A549 (cell line): ENCODE results near the gene HDAC7. TPM values are rescaled to one million over a fixed set of nuclear protein-coding genes. Genes with fewer than 3 reads are reported as not detected.
A peak's percentile ranks its signal among the peaks of the same experiment; 100 is the strongest.

ENCODE experiments used
- ATAC-seq, 2 experiments: fragments of 200-7000 bp in 1 of 2; fragments of >200 bp in 1 of 2; cut with Nextera tagmentation in 1 of 2; cut with Tn5 transposase in 1 of 2; 3 replicates each; pipeline versions ENCODE4 v1.8.0 to v1.9.1; 2018 to 2020; ENCODE audit warnings: mild to moderate bottlenecking in 1 of 2, moderate library complexity in 1 of 2
- CTCF ChIA-PET: fragments of 300-600 bp; sonication (Branson Sonifier 250); formaldehyde crosslinking; extraction: SDS; loops from one replicate; lab custom pipeline; 2021; ENCODE audit warnings: antibody characterized with exemption, inconsistent platforms; lab: Yijun Ruan, JAX
- POLR2A ChIA-PET: fragments of 350-600 bp; formaldehyde crosslinking; extraction: SDS; loops from one replicate; lab custom pipeline; 2021; ENCODE audit warnings: antibody characterized with exemption, inconsistent platforms; lab: Yijun Ruan, JAX
- DNase-seq, 2 experiments: peaks; one replicate each; pipeline versions ENCODE4 v3.0.0 to v3.0.0-alpha.2; 2011 to 2016; ENCODE audit warnings: low read depth in 1 of 2, low spot score in 1 of 2
- FAIRE-seq: peaks from 2 replicates; lab custom pipeline; 2011; peaks lifted over from hg19 to GRCh38; lab: Jason Lieb, UNC
- H3K27ac ChIP-seq, 2 experiments: fragments of >200 bp; sonication (Bioruptor Twin); formaldehyde crosslinking; 3 replicates each; pipeline ENCODE4 v1.5.1; 2016 to 2017
- H3K4me1 ChIP-seq: fragments of >200 bp; sonication (Bioruptor Twin); formaldehyde crosslinking; 3 replicates; pipeline ENCODE4 v1.6.1; 2016
- H3K4me2 ChIP-seq: fragments of >200 bp; sonication (Bioruptor Twin); formaldehyde crosslinking; 3 replicates; pipeline ENCODE4 v1.6.1; 2016
- H3K4me3 ChIP-seq: fragments of >200 bp; sonication (Bioruptor Twin); formaldehyde crosslinking; 3 replicates; pipeline ENCODE4 v1.5.1; 2016
- H3K9me3 ChIP-seq: fragments of >200 bp; sonication (Bioruptor Twin); formaldehyde crosslinking; 3 replicates; pipeline ENCODE4 v1.6.1; 2016
- CEBPB ChIP-seq, 2 experiments: fragments of >200 bp in 1 of 2; sonication (Bioruptor Twin) in 1 of 2; formaldehyde crosslinking in 1 of 2; IDR thresholded peaks; 2 replicates each; pipeline ENCODE4 v1.6.1; 2012 to 2016
- FOSB ChIP-seq: fragments of 250-450 bp; sonication (Bioruptor Pico); IDR thresholded peaks from 2 replicates; pipeline ENCODE4 v1.5.0; 2020; ENCODE audit warnings: mild to moderate bottlenecking, moderate library complexity
- HDAC2 ChIP-seq: fragments of 200-600 bp; sonication (generic); IDR thresholded peaks from 2 replicates; pipeline ENCODE4 v1.6.1; 2016
- HOXA7 ChIP-seq: fragments of 250-450 bp; sonication (Bioruptor Pico); IDR thresholded peaks from 2 replicates; pipeline ENCODE4 v1.5.0; 2020; ENCODE audit warnings: mild to moderate bottlenecking, moderate library complexity
- HOXB13 ChIP-seq: fragments of 250-450 bp; sonication (Bioruptor Pico); IDR thresholded peaks from 2 replicates; pipeline ENCODE4 v1.5.0; 2020; ENCODE audit warnings: low read depth, mild to moderate bottlenecking, moderate library complexity
- KDM1A ChIP-seq: fragments of 200-600 bp; sonication (generic); IDR thresholded peaks from 2 replicates; pipeline ENCODE4 v1.6.1; 2016; ENCODE audit warnings: low read depth, mild to moderate bottlenecking
- KDM5A ChIP-seq: fragments of 200-600 bp; sonication (generic); IDR thresholded peaks from 2 replicates; pipeline ENCODE4 v1.6.1; 2016; ENCODE audit warnings: antibody characterized with exemption, mild to moderate bottlenecking
- MAFK ChIP-seq: fragments of 450-650 bp; IDR thresholded peaks from 2 replicates; pipeline ENCODE4 v1.6.1; 2014; ENCODE audit not compliant: partially characterized antibody
- NR3C1 ChIP-seq: fragments of >200 bp; sonication (Bioruptor Twin); formaldehyde crosslinking; IDR thresholded peaks from 3 replicates; pipeline ENCODE4 v1.6.1; 2017
- POLR2A ChIP-seq: IDR thresholded peaks from 2 replicates; pipeline ENCODE4 v1.6.1; 2012; ENCODE audit warnings: mild to moderate bottlenecking, low read length
- RAD21 ChIP-seq, 2 experiments: fragments of >200 bp in 1 of 2; sonication (Bioruptor Twin) in 1 of 2; formaldehyde crosslinking in 1 of 2; IDR thresholded peaks in 1 of 2; conservative IDR thresholded peaks in 1 of 2; 2 replicates in 1 of 2; 3 replicates in 1 of 2; pipeline ENCODE4 v1.6.1; 2012 to 2018; ENCODE audit warnings: inconsistent platforms in 1 of 2
- RCOR1 ChIP-seq: fragments of 150-350 bp; IDR thresholded peaks from 2 replicates; pipeline ENCODE4 v1.6.1; 2014; ENCODE audit warnings: antibody characterized with exemption, low read length, low read depth
- RFX5 ChIP-seq: fragments of 450-650 bp; IDR thresholded peaks from 2 replicates; pipeline ENCODE4 v1.7.1; 2014; ENCODE audit warnings: antibody characterized with exemption, mild to moderate bottlenecking, moderate library complexity
- SMC3 ChIP-seq: fragments of >200 bp; sonication (Bioruptor Twin); formaldehyde crosslinking; IDR thresholded peaks from 3 replicates; pipeline ENCODE4 v1.6.1; 2018; ENCODE audit warnings: inconsistent platforms
- ZFP36 ChIP-seq: fragments of 450-650 bp; IDR thresholded peaks from 2 replicates; pipeline ENCODE4 v1.6.1; 2014; ENCODE audit warnings: borderline replicate concordance; ENCODE audit not compliant: partially characterized antibody
- ZNF302 ChIP-seq: fragments of 250-450 bp; sonication (Bioruptor Pico); IDR thresholded peaks from 2 replicates; pipeline ENCODE4 v1.9.0; 2021; ENCODE audit warnings: inconsistent platforms, mild to moderate bottlenecking, moderate library complexity
- WGBS: methylation state at CpG from one replicate; pipeline ENCODE4 v1.1.6; 2017; ENCODE audit errors: missing lambda C conversion rate; 5-methylcytosine and 5-hydroxymethylcytosine counted together
- polyA plus RNA-seq, 4 experiments: library from polyadenylated mRNA; depleted of rRNA in 3 of 4; stranded (reverse); fragments of >200 nt; fragmentation: RNase III in 1 of 4; extraction: RNeasy Plus Mini Kit Qiagen cat#74134 plus additional on column Dnase treatment in 1 of 4; gene quantifications; 2 replicates in 3 of 4; 3 replicates in 1 of 4; pipeline ENCODE4 v1.2.3, GENCODE V29; 2011 to 2017
- TF ChIP-seq, protein P1 (sequence below): fragments of >200 bp; sonication (Bioruptor Twin); formaldehyde crosslinking; IDR thresholded peaks from 3 replicates; pipeline ENCODE4 v1.6.1; 2016
- TF ChIP-seq, protein P2 (sequence below): IDR thresholded peaks from 2 replicates; pipeline ENCODE4 v1.6.1; 2012
- TF ChIP-seq, protein P3 (sequence below): fragments of >200 bp; sonication (Bioruptor Twin); formaldehyde crosslinking; IDR thresholded peaks from 2 replicates; pipeline ENCODE4 v1.6.1; 2016
- TF ChIP-seq, protein P4 (sequence below): fragments of 450-650 bp; IDR thresholded peaks from 2 replicates; pipeline ENCODE4 v1.6.1; 2014; ENCODE audit warnings: antibody characterized with exemption

The HDAC7 gene
- polyA plus RNA-seq, 2 of the 4 experiments (the other 2 are of a cell fraction): 17.2 to 36.0 TPM

DNA sequence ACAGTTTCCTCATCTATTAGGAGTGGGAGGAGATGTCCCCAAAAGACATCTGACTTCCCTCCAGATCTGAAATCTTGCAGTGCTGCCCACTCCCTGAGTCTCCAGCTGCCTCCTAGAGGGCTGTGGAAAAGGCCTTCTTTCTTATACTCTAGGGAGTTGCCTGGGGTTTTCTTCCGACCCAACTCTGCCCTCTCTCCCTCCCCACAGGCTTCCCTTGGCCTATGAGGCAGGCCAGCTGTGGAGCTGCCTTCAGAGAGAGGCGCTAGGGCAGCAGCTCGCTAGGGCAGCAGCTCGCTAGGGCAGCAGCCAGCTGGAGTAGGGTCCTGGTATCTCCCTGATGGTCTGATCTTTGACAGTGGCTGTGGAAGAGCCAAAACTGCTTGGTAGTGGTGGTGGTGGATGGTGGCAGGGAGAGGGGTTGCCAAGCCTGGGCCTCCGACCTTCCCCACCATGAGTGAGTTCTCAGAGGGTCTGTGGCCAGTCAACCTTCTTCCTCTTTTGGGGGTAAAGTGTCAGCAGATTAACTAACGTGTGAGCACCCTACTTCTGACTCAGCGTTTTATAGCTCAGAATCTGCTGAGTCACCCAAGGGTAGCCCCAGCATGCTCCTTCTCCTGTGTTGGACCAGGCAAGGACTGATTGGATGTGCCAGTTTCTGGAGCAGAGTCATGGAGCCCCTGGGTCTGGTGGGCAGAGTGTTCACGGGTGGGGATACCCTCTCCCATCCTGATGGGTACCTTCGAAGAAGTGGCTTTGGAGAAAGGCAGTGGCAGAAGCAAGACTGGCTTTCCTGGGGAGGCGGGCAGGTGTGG, 44.4 kb downstream of the HDAC7 start (continued):
- TF ChIP-seq, protein P1, sequence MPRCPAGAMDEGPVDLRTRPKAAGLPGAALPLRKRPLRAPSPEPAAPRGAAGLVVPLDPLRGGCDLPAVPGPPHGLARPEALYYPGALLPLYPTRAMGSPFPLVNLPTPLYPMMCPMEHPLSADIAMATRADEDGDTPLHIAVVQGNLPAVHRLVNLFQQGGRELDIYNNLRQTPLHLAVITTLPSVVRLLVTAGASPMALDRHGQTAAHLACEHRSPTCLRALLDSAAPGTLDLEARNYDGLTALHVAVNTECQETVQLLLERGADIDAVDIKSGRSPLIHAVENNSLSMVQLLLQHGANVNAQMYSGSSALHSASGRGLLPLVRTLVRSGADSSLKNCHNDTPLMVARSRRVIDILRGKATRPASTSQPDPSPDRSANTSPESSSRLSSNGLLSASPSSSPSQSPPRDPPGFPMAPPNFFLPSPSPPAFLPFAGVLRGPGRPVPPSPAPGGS: no peak
- TF ChIP-seq KDM5A (no peak), ZFP36 (no peak), ZNF302 (peak; percentile 31; the same call in 1 of the 2 replicates), FOSB (CRISPR knock-in tag) (no peak), KDM1A (no peak), MAFK (peak; percentile 100), CEBPB (IDR thresholded peaks at IDR 0.05) (no peak), RFX5 (no peak)

DNA sequence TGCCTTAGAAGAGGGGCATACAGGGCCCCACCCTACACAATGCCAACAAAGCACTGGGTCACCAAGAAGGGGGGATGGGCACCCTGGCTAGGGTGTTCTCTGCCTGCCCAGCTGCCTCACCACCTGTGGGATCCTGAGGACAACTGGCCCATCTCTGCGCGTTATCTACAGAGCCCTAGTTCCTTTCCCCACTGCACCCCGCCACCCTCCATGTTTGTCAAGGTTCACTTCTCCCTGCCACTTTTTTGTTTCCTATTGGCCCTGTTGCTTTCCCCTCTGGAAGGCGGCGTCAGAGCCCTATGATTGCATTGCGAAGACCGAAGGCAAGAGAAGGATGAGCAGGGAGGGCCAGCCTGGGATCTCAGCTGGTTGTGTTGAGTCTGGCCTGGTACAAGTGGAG, 45.0 kb downstream of the HDAC7 start:
- FAIRE-seq: no peak
- Histone ChIP-seq H3K9me3 (no peaks in the 10 kb centered on the region), H3K4me1 (peaks cover 66% of the 10 kb centered on the region), H3K4me3 (peak overlapping the region; percentile 79), H3K27ac (peak overlapping the region; percentile 84 to 96), H3K4me2 (peak overlapping the region; percentile 74)
- ChIA-PET POLR2A (no interaction called here), CTCF (interaction anchor here (1.5 to 59.0 kb wide), 5 partner anchors 10 to 64 kb away, joined by 4 to 1532 read pairs (median 343); partner anchors contain the start of genes ENDOU, RAPGEF3 and RPAP3)
- no peak for ATAC-seq
- TF ChIP-seq, protein P2, sequence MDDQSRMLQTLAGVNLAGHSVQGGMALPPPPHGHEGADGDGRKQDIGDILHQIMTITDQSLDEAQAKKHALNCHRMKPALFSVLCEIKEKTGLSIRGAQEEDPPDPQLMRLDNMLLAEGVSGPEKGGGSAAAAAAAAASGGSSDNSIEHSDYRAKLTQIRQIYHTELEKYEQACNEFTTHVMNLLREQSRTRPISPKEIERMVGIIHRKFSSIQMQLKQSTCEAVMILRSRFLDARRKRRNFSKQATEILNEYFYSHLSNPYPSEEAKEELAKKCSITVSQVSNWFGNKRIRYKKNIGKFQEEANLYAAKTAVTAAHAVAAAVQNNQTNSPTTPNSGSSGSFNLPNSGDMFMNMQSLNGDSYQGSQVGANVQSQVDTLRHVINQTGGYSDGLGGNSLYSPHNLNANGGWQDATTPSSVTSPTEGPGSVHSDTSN: no peak
- no peak for TF ChIP-seq SMC3
- TF ChIP-seq, protein P3, sequence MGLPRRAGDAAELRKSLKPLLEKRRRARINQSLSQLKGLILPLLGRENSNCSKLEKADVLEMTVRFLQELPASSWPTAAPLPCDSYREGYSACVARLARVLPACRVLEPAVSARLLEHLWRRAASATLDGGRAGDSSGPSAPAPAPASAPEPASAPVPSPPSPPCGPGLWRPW: no peak
- TF ChIP-seq FOSB (CRISPR knock-in tag): no peak
- no peak for TF ChIP-seq KDM5A
- no peak for TF ChIP-seq NR3C1
- 94% methylated on average over 7 of the region's 7 CpGs for WGBS
- no peak for DNase-seq

DNA sequence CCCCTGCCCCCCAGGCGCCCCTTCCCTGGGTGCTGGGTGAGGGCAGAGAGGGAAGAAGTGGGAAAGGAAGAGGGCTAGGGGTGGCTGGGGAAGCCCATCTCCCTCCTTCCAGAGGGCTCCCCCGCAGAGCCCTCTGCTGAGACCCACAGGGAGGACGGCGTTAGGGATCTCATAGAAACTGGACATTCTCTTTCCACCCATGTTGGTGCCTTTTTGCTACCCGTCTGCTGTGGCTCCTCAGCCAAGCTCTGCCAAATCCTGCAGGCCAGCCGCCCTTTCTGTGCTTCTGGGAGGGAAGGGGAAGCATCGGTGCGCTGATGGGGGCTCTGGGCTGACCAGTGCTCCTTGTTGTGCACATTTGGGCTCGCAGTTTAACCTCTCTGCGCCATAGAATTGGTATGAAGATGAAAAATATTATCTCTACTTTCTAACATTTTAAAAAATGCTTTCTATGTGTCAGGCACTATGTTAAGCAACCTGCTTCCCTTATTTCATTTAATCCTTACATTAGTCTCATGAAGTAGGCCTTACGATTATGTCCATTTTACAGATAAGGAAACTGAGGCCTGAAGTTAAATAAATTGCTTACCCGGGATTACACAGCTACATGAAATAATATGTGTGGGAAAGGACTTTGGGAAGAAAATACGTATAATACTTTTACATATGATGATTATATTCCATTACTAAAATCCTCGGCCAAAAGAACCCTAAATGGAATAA, 45.7 kb downstream of the HDAC7 start:
- DNase-seq: peak in 1 of 2 experiments; percentile 51
- H3K27ac ChIP-seq: peak overlapping the region; percentile 84 to 96

More for the DNA sequence above, 45.7 kb downstream of the HDAC7 start:
- no peaks in the 10 kb centered on the region for H3K9me3 ChIP-seq
- 34% methylated on average over 14 of the region's 14 CpGs for WGBS
- CTCF ChIA-PET: interaction anchor here (1.0 to 59.0 kb wide), 6 partner anchors 11 to 65 kb away, joined by 3 to 1532 read pairs (median 175); partner anchors contain the start of genes ENDOU, RAPGEF3 and RPAP3
- peak overlapping the region; percentile 79 for H3K4me3 ChIP-seq
- peak overlapping the region; percentile 74 for H3K4me2 ChIP-seq
- POLR2A ChIA-PET: no interaction called here
- peak in 1 of 2 experiments; percentile 46; a peak in 3 of 6 replicates for ATAC-seq
- H3K4me1 ChIP-seq: peaks cover 71% of the 10 kb centered on the region
- TF ChIP-seq RFX5 (no peak), HDAC2 (peak; percentile 80), RAD21 (conservative IDR thresholded peaks at IDR 0.05 in 1 of 2, IDR thresholded peaks at IDR 0.05 in 1 of 2) (0 out of 5 replicates have a peak, but pooled peaks of 1 of the 2 experiments have one; percentile 7), RCOR1 (peak; percentile 37; the same call in 1 of the 2 replicates), HOXA7 (CRISPR knock-in tag) (no peak), SMC3 (0 out of 3 replicates have a peak, but pooled peaks have one; percentile 4), HOXB13 (CRISPR knock-in tag) (no peak), FOSB (CRISPR knock-in tag) (no peak), ZNF302 (no peak), POLR2A (no peak), KDM1A (peak; percentile 69; the same call in 1 of the 2 replicates)
- TF ChIP-seq, protein P4, sequence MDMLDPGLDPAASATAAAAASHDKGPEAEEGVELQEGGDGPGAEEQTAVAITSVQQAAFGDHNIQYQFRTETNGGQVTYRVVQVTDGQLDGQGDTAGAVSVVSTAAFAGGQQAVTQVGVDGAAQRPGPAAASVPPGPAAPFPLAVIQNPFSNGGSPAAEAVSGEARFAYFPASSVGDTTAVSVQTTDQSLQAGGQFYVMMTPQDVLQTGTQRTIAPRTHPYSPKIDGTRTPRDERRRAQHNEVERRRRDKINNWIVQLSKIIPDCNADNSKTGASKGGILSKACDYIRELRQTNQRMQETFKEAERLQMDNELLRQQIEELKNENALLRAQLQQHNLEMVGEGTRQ: no peak
- no peak for FAIRE-seq
